ENCODE results near the gene PROM1. TPM values are rescaled to one million over a fixed set of nuclear protein-coding genes. Genes with fewer than 3 reads are reported as not detected.

The PROM1 gene
- polyA plus RNA-seq, 2 of the 4 experiments (the other 2 are of a cell fraction), result 0.03 to 0.14 TPM

GRCh38 chr4:16110199-16110598 lies 26.4 kb upstream of the PROM1 start:
- ChIA-PET CTCF (no interaction called here), POLR2A (no interaction called here)
- no peak overlapping the region for H3K4me2 ChIP-seq
- H3K4me1 ChIP-seq, result no peaks in the 10 kb centered on the region
- H3K9me3 ChIP-seq, result no peaks in the 10 kb centered on the region
- DNase-seq (ENCODE audit: low read depth in 1 of 2, low spot score in 1 of 2), result no peak
- no peak for FAIRE-seq
- TF ChIP-seq USF2 (IDR thresholded peaks at IDR 0.05), result no peak
- TF ChIP-seq RNF2 (IDR thresholded peaks at IDR 0.05; ENCODE audit: borderline replicate concordance, low read depth), result no peak
- no peak for TF ChIP-seq HOXA7 (CRISPR knock-in tag; IDR thresholded peaks at IDR 0.05)
- TF ChIP-seq NR3C1 (IDR thresholded peaks at IDR 0.05), result no peak
- no peak for TF ChIP-seq CEBPB (IDR thresholded peaks at IDR 0.05)
- TF ChIP-seq HEYL (CRISPR knock-in tag; IDR thresholded peaks at IDR 0.05), result no peak
- TF ChIP-seq KDM1A (IDR thresholded peaks at IDR 0.05; ENCODE audit: low read depth), result no peak
- TF ChIP-seq PHF8 (IDR thresholded peaks at IDR 0.05; ENCODE audit: borderline replicate concordance, low read depth), result no peak
- TF ChIP-seq CBX2 (IDR thresholded peaks at IDR 0.05; ENCODE audit: borderline replicate concordance, low read depth), result no peak
- no peak for TF ChIP-seq ESRRA (IDR thresholded peaks at IDR 0.05; ENCODE audit: borderline replicate concordance, low read length)
- TF ChIP-seq MYC (IDR thresholded peaks at IDR 0.05; ENCODE audit: borderline replicate concordance, low read length), result no peak
- TF ChIP-seq CHD4 (IDR thresholded peaks at IDR 0.05; ENCODE audit: borderline replicate concordance), result no peak
- no peak for TF ChIP-seq FOSL2 (IDR thresholded peaks at IDR 0.05)
- TF ChIP-seq FOSL2 (CRISPR knock-in tag; IDR thresholded peaks at IDR 0.05), result no peak
- no peak for TF ChIP-seq FOSB (CRISPR knock-in tag; IDR thresholded peaks at IDR 0.05)
- no peak for TF ChIP-seq NFE2L2 (conservative IDR thresholded peaks at IDR 0.05; ENCODE audit: low read length)
- no peak for TF ChIP-seq FOXS1 (CRISPR knock-in tag; IDR thresholded peaks at IDR 0.05)
- TF ChIP-seq ZC3H11A (IDR thresholded peaks at IDR 0.05), result no peak
- no peak for TF ChIP-seq HES2 (IDR thresholded peaks at IDR 0.05)
- no peak overlapping the region for H3K4me3 ChIP-seq
- no peak overlapping the region for H3K27ac ChIP-seq
- ATAC-seq, result no peak

GRCh38 chr4:16109256-16109655 lies 25.4 kb upstream of the PROM1 start:
- Histone ChIP-seq H3K9me3 (no peaks in the 10 kb centered on the region), H3K4me2 (no peak overlapping the region), H3K27ac (no peak overlapping the region), H3K4me1 (no peaks in the 10 kb centered on the region), H3K4me3 (no peak overlapping the region)
- POLR2A ChIA-PET, result no interaction called here
- FAIRE-seq (no peak), ATAC-seq (no peak), DNase-seq (ENCODE audit: low read depth in 1 of 2, low spot score in 1 of 2) (no peak)
- CTCF ChIA-PET, result no interaction called here
- TF ChIP-seq NPAS2 (CRISPR knock-in tag; IDR thresholded peaks at IDR 0.05; ENCODE audit: borderline replicate concordance), result no peak
- no peak for TF ChIP-seq EP300 (IDR thresholded peaks at IDR 0.05)
- WGBS (ENCODE audit: missing lambda C conversion rate), result 47% methylated on average over 6 of the region's 6 CpGs

GRCh38 chr4:16106956-16107355 lies 23.1 kb upstream of the PROM1 start:
- Histone ChIP-seq H3K9me3 (no peaks in the 10 kb centered on the region), H3K4me2 (no peak overlapping the region), H3K27ac (no peak overlapping the region), H3K4me1 (no peaks in the 10 kb centered on the region), H3K4me3 (no peak overlapping the region)
- POLR2A ChIA-PET, result no interaction called here
- TF ChIP-seq NR3C1 (IDR thresholded peaks at IDR 0.05), result no peak
- no peak for TF ChIP-seq HOXA7 (CRISPR knock-in tag; IDR thresholded peaks at IDR 0.05)
- TF ChIP-seq HMGXB4 (CRISPR knock-in tag; IDR thresholded peaks at IDR 0.05; ENCODE audit: borderline replicate concordance), result no peak
- TF ChIP-seq CBX8 (IDR thresholded peaks at IDR 0.05), result no peak
- no peak for TF ChIP-seq HEYL (CRISPR knock-in tag; IDR thresholded peaks at IDR 0.05)
- no peak for TF ChIP-seq RAD21 (conservative IDR thresholded peaks at IDR 0.05 in 1 of 2, IDR thresholded peaks at IDR 0.05 in 1 of 2)
- TF ChIP-seq RFX5 (IDR thresholded peaks at IDR 0.05), result no peak
- no peak for TF ChIP-seq MAX (IDR thresholded peaks at IDR 0.05)
- no peak for TF ChIP-seq ESRRA (IDR thresholded peaks at IDR 0.05; ENCODE audit: borderline replicate concordance, low read length)
- TF ChIP-seq KDM1A (IDR thresholded peaks at IDR 0.05; ENCODE audit: low read depth), result no peak
- TF ChIP-seq CHD4 (IDR thresholded peaks at IDR 0.05; ENCODE audit: borderline replicate concordance), result no peak
- TF ChIP-seq MAFK (IDR thresholded peaks at IDR 0.05; ENCODE audit: partially characterized antibody), result no peak
- no peak for TF ChIP-seq RCOR1 (IDR thresholded peaks at IDR 0.05; ENCODE audit: low read depth, low read length)
- no peak for TF ChIP-seq ELK1 (IDR thresholded peaks at IDR 0.05; ENCODE audit: low read depth, low read length)
- CTCF ChIA-PET, result no interaction called here
- ATAC-seq (no peak), FAIRE-seq (no peak), DNase-seq (ENCODE audit: low read depth in 1 of 2, low spot score in 1 of 2) (no peak)
- 26% methylated on average over 6 of the region's 6 CpGs for WGBS (ENCODE audit: missing lambda C conversion rate)
